Right atrium auricular region (tissue), 2 donors: ENCODE measurements around the gene GET3. TPM values are rescaled to one million over a fixed set of nuclear protein-coding genes. Genes with fewer than 3 reads are reported as not detected.
"Not testable (repeated sequence)": the region's sequence is repeated elsewhere in the genome, so short reads cannot be mapped to it uniquely, and the experiment has no call there.

ENCODE experiments used
- DNase-seq: peaks from one replicate; pipeline ENCODE4 v3.0.0-alpha.2; 2019; ENCODE audit warnings: low spot score
- H3K27ac ChIP-seq, 2 donors: fragments of 200-600 bp; sonication (generic); 1 replicate in 1 of 2; 2 replicates in 1 of 2; pipeline ENCODE4 v1.5.1; 2016 to 2019
- H3K27me3 ChIP-seq, 2 donors: fragments of 200-600 bp; sonication (generic); one replicate each; pipeline versions ENCODE4 v1.5.1 to v1.6.0; 2017 to 2019
- H3K36me3 ChIP-seq: fragments of 200-600 bp; sonication (generic); one replicate; pipeline ENCODE4 v1.5.1; 2016
- H3K4me1 ChIP-seq, 2 donors: fragments of 200-600 bp; sonication (generic); one replicate each; pipeline versions ENCODE4 v1.5.1 to v1.6.0; 2017 to 2019
- H3K4me3 ChIP-seq, 2 donors: fragments of 200-600 bp; sonication (generic); 1 replicate in 1 of 2; 2 replicates in 1 of 2; pipeline ENCODE4 v1.5.1; 2017 to 2019; ENCODE audit warnings: mild to moderate bottlenecking in 1 of 2, moderate library complexity in 1 of 2
- H3K9me3 ChIP-seq, 2 donors: fragments of 200-600 bp; sonication (generic); one replicate each; pipeline ENCODE4 v1.5.1; 2019
- CTCF ChIP-seq, 2 donors: fragments of 200-600 bp; sonication (generic); IDR thresholded peaks; one replicate each; pipeline ENCODE4 v1.5.1; 2019; ENCODE audit warnings: antibody characterized with exemption in 2 of 2
- total RNA-seq, 2 donors: library from RNA; depleted of rRNA; stranded (reverse); fragments of >200 nt; gene quantifications; one replicate each; pipeline ENCODE4 v1.1.0, GENCODE V29; 2016

GET3 gene
- total RNA-seq, 2 donors from 2014 or later = 44.6 to 55.1 TPM

GRCh38 chr19:12708641-12709040 lies 28.7 kb upstream of the GET3 start:
- no peak for TF ChIP-seq CTCF (IDR thresholded peaks at IDR 0.05)
- Histone ChIP-seq H3K9me3 (no peaks in the 10 kb centered on the region), H3K4me1 (no peaks in the 10 kb centered on the region), H3K4me3 (no peak overlapping the region), H3K27ac (no peak overlapping the region), H3K27me3 (no peaks in the 10 kb centered on the region), H3K36me3 (peaks cover 94% of the 10 kb centered on the region)
- DNase-seq = no peak

- Histone ChIP-seq H3K27ac (no peak overlapping the region), H3K36me3 (peaks cover 92% of the 10 kb centered on the region), H3K9me3 (no peaks in the 10 kb centered on the region), H3K4me3 (no peak overlapping the region), H3K4me1 (no peaks in the 10 kb centered on the region), H3K27me3 (no peaks in the 10 kb centered on the region)
- TF ChIP-seq CTCF (IDR thresholded peaks at IDR 0.05) = no peak
- no peak for DNase-seq
Observed at GRCh38 chr19:12711187-12711586, 26.1 kb upstream of the GET3 start.

- H3K4me1 ChIP-seq, H3K27me3 ChIP-seq, DNase-seq, H3K27ac ChIP-seq, H3K4me3 ChIP-seq, H3K9me3 ChIP-seq: not testable (repeated sequence)
- peaks cover 91% of the 10 kb centered on the region for H3K36me3 ChIP-seq
- TF ChIP-seq CTCF (IDR thresholded peaks at IDR 0.05) = peak in 1 of 2 donors; percentile 42
Observed at GRCh38 chr19:12712077-12712476, 25.2 kb upstream of the GET3 start.

- peaks cover 90% of the 10 kb centered on the region for H3K36me3 ChIP-seq
- DNase-seq, H3K9me3 ChIP-seq, H3K27me3 ChIP-seq, H3K4me3 ChIP-seq, H3K4me1 ChIP-seq, H3K27ac ChIP-seq: not testable (repeated sequence)
Observed at GRCh38 chr19:12713304-12713703, 24.0 kb upstream of the GET3 start.

- Histone ChIP-seq H3K4me3 (no peak overlapping the region), H3K27ac (no peak overlapping the region), H3K36me3 (peaks cover 80% of the 10 kb centered on the region), H3K9me3 (no peaks in the 10 kb centered on the region), H3K27me3 (no peaks in the 10 kb centered on the region), H3K4me1 (peaks cover 0 to 6% of the 10 kb centered on the region in 2 donors)
- DNase-seq = no peak
- no peak for TF ChIP-seq CTCF (IDR thresholded peaks at IDR 0.05)
Observed at GRCh38 chr19:12715102-12715501, 22.2 kb upstream of the GET3 start.

GRCh38 chr19:12715929-12716328 lies 21.4 kb upstream of the GET3 start:
- peaks cover 71% of the 10 kb centered on the region for H3K36me3 ChIP-seq

More at GRCh38 chr19:12715929-12716328, 21.4 kb upstream of the GET3 start:
- no peak for DNase-seq
- TF ChIP-seq CTCF (IDR thresholded peaks at IDR 0.05) = no peak
- Histone ChIP-seq H3K9me3 (no peaks in the 10 kb centered on the region), H3K27ac (no peak overlapping the region), H3K27me3 (no peaks in the 10 kb centered on the region), H3K4me3 (no peak overlapping the region), H3K4me1 (peaks cover 0 to 15% of the 10 kb centered on the region in 2 donors)
